HepG2 (cell line): Measurements from ENCODE around the gene PDE4D. TPM values are rescaled to one million over a fixed set of nuclear protein-coding genes. Genes with fewer than 3 reads are reported as not detected.

ENCODE experiments used
- ATAC-seq: fragments of 200-7000 bp; cut with Tn5 transposase; 3 replicates; pipeline ENCODE4 v1.9.1; 2020; ENCODE audit warnings: mild to moderate bottlenecking, moderate library complexity
- BruUV-seq: library from RNA; stranded (reverse); fragments of 400-500 nt; replicated peaks from 2 replicates; lab custom pipeline; 2021; lab: Mats Ljungman, UMichigan
- CTCF ChIA-PET: fragments of 300-600 bp; formaldehyde crosslinking; extraction: SDS; loops from one replicate; lab custom pipeline; 2021; ENCODE audit warnings: low total read pairs, inconsistent platforms, low intra/inter-chr PET ratio; lab: Yijun Ruan, JAX
- POLR2A ChIA-PET: fragments of 350-600 bp; sonication (Branson Sonifier 250); formaldehyde crosslinking; loops from one replicate; lab custom pipeline; 2020; ENCODE audit warnings: antibody characterized with exemption, inconsistent platforms; lab: Yijun Ruan, JAX
- DNase-seq: peaks from one replicate; pipeline ENCODE4 v3.0.0-alpha.2; 2015; ENCODE audit warnings: low spot score
- FAIRE-seq: peaks from 3 replicates; lab custom pipeline; 2011; peaks lifted over from hg19 to GRCh38; lab: Jason Lieb, UNC
- H2AFZ ChIP-seq: one replicate; pipeline ENCODE4 v1.6.1; 2011; ENCODE audit warnings: low read length, inconsistent platforms
- H3K27ac ChIP-seq: fragments of 300-600 bp; 3 replicates; pipeline ENCODE4 v1.8.0; 2011; ENCODE audit warnings: mixed run types, mild to moderate bottlenecking, mixed read lengths, low read length, inconsistent platforms; ENCODE audit not compliant: insufficient read depth; ENCODE audit errors: extremely low read length
- H3K27me3 ChIP-seq, 2 experiments: fragments of 200-600 bp in 1 of 2; 2 replicates in 1 of 2; 3 replicates in 1 of 2; pipeline versions ENCODE4 v1.6.0 to v1.8.0; 2011; ENCODE audit warnings: low read length in 2 of 2, mild to moderate bottlenecking in 2 of 2, moderate library complexity in 2 of 2, inconsistent platforms in 1 of 2; ENCODE audit not compliant: insufficient read depth in 2 of 2, control insufficient read depth in 1 of 2
- H3K36me3 ChIP-seq, 2 experiments: fragments of 200-600 bp in 1 of 2; replicated peaks in 1 of 2; 2 replicates in 1 of 2; 3 replicates in 1 of 2; pipeline versions ENCODE4 v1.5.1 to v1.8.0; 2011; ENCODE audit warnings: low read length in 2 of 2, inconsistent platforms in 1 of 2; ENCODE audit not compliant: insufficient read depth in 2 of 2, control insufficient read depth in 1 of 2
- H3K4me1 ChIP-seq: 2 replicates; pipeline ENCODE4 v1.5.1; 2012; ENCODE audit warnings: low read length, inconsistent platforms; ENCODE audit not compliant: insufficient read depth
- H3K4me2 ChIP-seq: 2 replicates; pipeline ENCODE4 v1.6.0; 2011; ENCODE audit warnings: low read depth, low read length, inconsistent platforms
- H3K4me3 ChIP-seq, 3 experiments: fragments of 200-600 bp in 1 of 3; sonication (generic), shearing (Covaris generic) in 1 of 3; replicated peaks in 1 of 3; 2 replicates each; pipeline ENCODE4 v1.5.1; 2011 to 2016; ENCODE audit warnings: low read length in 3 of 3, inconsistent platforms in 2 of 3, low read depth in 2 of 3, mild to moderate bottlenecking in 2 of 3, control low read depth in 1 of 3, mixed read lengths in 1 of 3; ENCODE audit not compliant: insufficient read depth in 1 of 3
- H3K79me2 ChIP-seq: one replicate; pipeline ENCODE4 v1.6.1; 2011; ENCODE audit warnings: low read length, inconsistent platforms; ENCODE audit not compliant: insufficient read depth
- H3K9ac ChIP-seq: 2 replicates; pipeline ENCODE4 v1.6.0; 2011; ENCODE audit warnings: mild to moderate bottlenecking, low read depth, low read length, inconsistent platforms; ENCODE audit not compliant: insufficient read depth
- H3K9me3 ChIP-seq: 2 replicates; pipeline ENCODE4 v1.5.1; 2012; ENCODE audit warnings: mild to moderate bottlenecking, low read length
- H4K20me1 ChIP-seq: 2 replicates; pipeline ENCODE4 v1.6.0; 2011; ENCODE audit warnings: inconsistent platforms, mild to moderate bottlenecking, low read length, moderate library complexity; ENCODE audit not compliant: insufficient read depth
- BORCS8-MEF2B ChIP-seq: sonication (generic); formaldehyde crosslinking; IDR thresholded peaks from 2 replicates; pipeline ENCODE4 v1.8.0; 2022; ENCODE audit warnings: mild to moderate bottlenecking, missing genetic modification reagents
- CBX5 ChIP-seq: sonication (generic); formaldehyde crosslinking; IDR thresholded peaks from 2 replicates; pipeline ENCODE4 v1.4.0; 2020; ENCODE audit warnings: missing genetic modification reagents, borderline replicate concordance
- HNF4G ChIP-seq, 2 experiments: sonication (generic) in 1 of 2; formaldehyde crosslinking in 1 of 2; IDR thresholded peaks; 2 replicates each; pipeline versions ENCODE4 v1.4.0 to v1.6.1; 2011 to 2020; ENCODE audit warnings: borderline replicate concordance in 2 of 2, low read depth in 2 of 2, mild to moderate bottlenecking in 2 of 2, low read length in 1 of 2, missing genetic modification reagents in 1 of 2, moderate library complexity in 1 of 2
- RAD51 ChIP-seq: fragments of 450-650 bp; IDR thresholded peaks from 2 replicates; pipeline ENCODE4 v1.6.1; 2016; ENCODE audit warnings: borderline replicate concordance
- TAF1 ChIP-seq: sonication (generic); formaldehyde crosslinking; IDR thresholded peaks from 2 replicates; pipeline ENCODE4 v1.4.0; 2020; ENCODE audit warnings: missing genetic modification reagents
- TEAD2 ChIP-seq: sonication (generic); formaldehyde crosslinking; IDR thresholded peaks from 2 replicates; pipeline ENCODE4 v1.9.0; 2021; ENCODE audit warnings: missing genetic modification reagents
- ZNF430 ChIP-seq: sonication (generic); formaldehyde crosslinking; IDR thresholded peaks from 2 replicates; pipeline ENCODE4 v1.9.0; 2021; ENCODE audit warnings: mild to moderate bottlenecking, missing genetic modification reagents
- ZNF547 ChIP-seq: sonication (generic); formaldehyde crosslinking; IDR thresholded peaks from 2 replicates; pipeline ENCODE4 v1.5.1; 2020; ENCODE audit warnings: mild to moderate bottlenecking, missing genetic modification reagents
- ZNF550 ChIP-seq: sonication (generic); formaldehyde crosslinking; IDR thresholded peaks from 2 replicates; pipeline ENCODE4 v1.4.0; 2020; ENCODE audit warnings: mild to moderate bottlenecking, missing genetic modification reagents, borderline replicate concordance
- WGBS: methylation state at CpG from one replicate; pipeline ENCODE4 v1.1.6; 2017; ENCODE audit warnings: low lambda C conversion rate; 5-methylcytosine and 5-hydroxymethylcytosine counted together
- in situ Hi-C: cut with HindIII; loops from 2 replicates; pipeline ENCODE4 v1.10.0; 2017; ENCODE audit warnings: low pct_unique_long_range_greater_than_20kb; ENCODE audit not compliant: extremely low pct_ligation_motif_present
- intact Hi-C: fragments of 100-400 bp; cut with micrococcal nuclease; formaldehyde crosslinking; loops from one replicate; pipeline ENCODE4 v1.10.0; 2022; ENCODE audit not compliant: unreplicated experiment
- polyA plus RNA-seq, 8 experiments: library from polyadenylated mRNA; depleted of rRNA in 3 of 8; stranded (reverse) in 7 of 8; unstranded in 1 of 8; fragments of >200 nt; fragmentation: Illumina TruSeq in 4 of 8; extraction: Trizol in 4 of 8; gene quantifications; 2 replicates each; pipeline versions ENCODE4 v1.2.1 to v1.2.3, GENCODE V29; 2011 to 2016; ENCODE audit warnings: low read depth in 4 of 8, missing spikeins in 1 of 8, mixed read lengths in 1 of 8; ENCODE audit not compliant: insufficient read depth in 1 of 8
- total RNA-seq, 5 experiments: library from RNA; depleted of rRNA; stranded (reverse); fragments of >200 nt; fragmentation: Illumina TruSeq; extraction: Trizol; gene quantifications; 2 replicates each; pipeline ENCODE4 v1.2.3, GENCODE V29; 2016; ENCODE audit warnings: low read depth in 1 of 5
- TF ChIP-seq, protein P1 (sequence below): IDR thresholded peaks from 2 replicates; pipeline ENCODE4 v1.6.1; 2016; ENCODE audit warnings: control low read depth
- TF ChIP-seq, protein P2 (sequence below): sonication (generic); formaldehyde crosslinking; IDR thresholded peaks from 2 replicates; pipeline ENCODE4 v1.8.0; 2022; ENCODE audit warnings: missing genetic modification reagents, low read depth, mild to moderate bottlenecking, borderline replicate concordance
- TF ChIP-seq, protein P3 (sequence below), 2 experiments: sonication (generic) in 1 of 2; formaldehyde crosslinking in 1 of 2; IDR thresholded peaks; 2 replicates each; pipeline versions ENCODE4 v1.4.0 to v1.6.1; 2016 to 2020; ENCODE audit warnings: borderline replicate concordance in 1 of 2, low read depth in 1 of 2, mild to moderate bottlenecking in 1 of 2, missing genetic modification reagents in 1 of 2

PDE4D gene
- total and polyA plus RNA-seq, 2 of the 13 experiments (the other 11 are each of a cell fraction or from before 2014, with no cell fraction given): 7.0 to 12.2 TPM

DNA sequence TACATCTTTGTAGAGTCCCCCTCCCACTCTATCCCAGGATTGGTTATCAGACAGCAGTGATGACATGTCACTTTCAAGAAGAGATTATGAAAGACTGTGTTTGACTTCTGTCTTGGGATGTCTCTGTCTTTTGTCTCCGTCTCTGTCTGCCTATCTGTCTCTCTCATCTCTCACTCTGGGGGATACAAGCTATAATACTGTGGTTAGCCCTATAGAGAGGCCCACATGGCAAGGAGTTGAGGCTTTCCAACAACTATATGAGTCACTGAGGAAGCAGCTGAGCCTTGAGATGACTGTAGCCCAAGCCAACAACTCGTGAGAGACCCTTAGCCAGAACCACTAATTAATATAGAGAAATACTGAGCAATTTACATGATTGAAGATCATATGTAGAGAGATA lies 284.8 kb downstream of the PDE4D start:
- no peak overlapping the region for H3K4me3 ChIP-seq
- WGBS: 86% methylated on average over 2 of the region's 2 CpGs
- no peaks in the 10 kb centered on the region for H3K36me3 ChIP-seq
- H3K27me3 ChIP-seq: no peaks in the 10 kb centered on the region
- in situ Hi-C loops: no loop called here
- no peak for FAIRE-seq
- ChIA-PET CTCF (no interaction called here), POLR2A (no interaction called here)
- H3K4me2 ChIP-seq: no peak overlapping the region
- TF ChIP-seq BORCS8-MEF2B (CRISPR knock-in tag) (no peak), ZNF547 (CRISPR knock-in tag) (no peak), ZNF430 (CRISPR knock-in tag) (no peak), TAF1 (CRISPR knock-in tag) (no peak), HNF4G (IDR thresholded peaks at IDR 0.05; ENCODE audit: borderline replicate concordance, low read depth, low read length) (no peak), HNF4G (CRISPR knock-in tag; IDR thresholded peaks at IDR 0.05; ENCODE audit: borderline replicate concordance, low read depth) (no peak), TEAD2 (CRISPR knock-in tag) (no peak), ZNF550 (CRISPR knock-in tag) (no peak), CBX5 (no peak), RAD51 (no peak)
- TF ChIP-seq, protein P1, sequence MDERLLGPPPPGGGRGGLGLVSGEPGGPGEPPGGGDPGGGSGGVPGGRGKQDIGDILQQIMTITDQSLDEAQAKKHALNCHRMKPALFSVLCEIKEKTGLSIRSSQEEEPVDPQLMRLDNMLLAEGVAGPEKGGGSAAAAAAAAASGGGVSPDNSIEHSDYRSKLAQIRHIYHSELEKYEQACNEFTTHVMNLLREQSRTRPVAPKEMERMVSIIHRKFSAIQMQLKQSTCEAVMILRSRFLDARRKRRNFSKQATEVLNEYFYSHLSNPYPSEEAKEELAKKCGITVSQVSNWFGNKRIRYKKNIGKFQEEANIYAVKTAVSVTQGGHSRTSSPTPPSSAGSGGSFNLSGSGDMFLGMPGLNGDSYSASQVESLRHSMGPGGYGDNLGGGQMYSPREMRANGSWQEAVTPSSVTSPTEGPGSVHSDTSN (CRISPR knock-in tag): no peak
- TF ChIP-seq, protein P2, sequence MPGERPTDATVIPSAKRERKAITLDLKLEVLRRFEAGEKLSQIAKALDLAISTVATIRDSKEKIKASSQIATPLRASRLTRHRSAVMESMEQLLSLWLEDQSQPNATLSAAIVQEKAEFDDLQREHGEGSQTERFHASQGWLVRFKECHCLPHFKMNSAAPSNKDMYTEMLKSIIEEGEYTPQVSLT (CRISPR knock-in tag): no peak
- TF ChIP-seq, protein P3, sequence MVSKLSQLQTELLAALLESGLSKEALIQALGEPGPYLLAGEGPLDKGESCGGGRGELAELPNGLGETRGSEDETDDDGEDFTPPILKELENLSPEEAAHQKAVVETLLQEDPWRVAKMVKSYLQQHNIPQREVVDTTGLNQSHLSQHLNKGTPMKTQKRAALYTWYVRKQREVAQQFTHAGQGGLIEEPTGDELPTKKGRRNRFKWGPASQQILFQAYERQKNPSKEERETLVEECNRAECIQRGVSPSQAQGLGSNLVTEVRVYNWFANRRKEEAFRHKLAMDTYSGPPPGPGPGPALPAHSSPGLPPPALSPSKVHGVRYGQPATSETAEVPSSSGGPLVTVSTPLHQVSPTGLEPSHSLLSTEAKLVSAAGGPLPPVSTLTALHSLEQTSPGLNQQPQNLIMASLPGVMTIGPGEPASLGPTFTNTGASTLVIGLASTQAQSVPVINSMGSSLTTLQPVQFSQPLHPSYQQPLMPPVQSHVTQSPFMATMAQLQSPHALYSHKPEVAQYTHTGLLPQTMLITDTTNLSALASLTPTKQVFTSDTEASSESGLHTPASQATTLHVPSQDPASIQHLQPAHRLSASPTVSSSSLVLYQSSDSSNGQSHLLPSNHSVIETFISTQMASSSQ (IDR thresholded peaks at IDR 0.05; ENCODE audit: low read depth): no peak
- TF ChIP-seq, protein P3 (CRISPR knock-in tag; IDR thresholded peaks at IDR 0.05; ENCODE audit: borderline replicate concordance): no peak
- intact Hi-C loops: no loop called here
- H3K9me3 ChIP-seq: no peaks in the 10 kb centered on the region
- no peak overlapping the region for H3K9ac ChIP-seq
- H2AFZ ChIP-seq: no peak overlapping the region
- H3K27ac ChIP-seq: no peak overlapping the region
- no peaks in the 10 kb centered on the region for H4K20me1 ChIP-seq
- no peak for ATAC-seq
- H3K4me1 ChIP-seq: no peaks in the 10 kb centered on the region
- no peak for DNase-seq
- no peaks in the 10 kb centered on the region for H3K79me2 ChIP-seq
- no TSS peak for BruUV-seq
